SK-MEL-5 (cell line): Measurements from ENCODE around the gene EEF2K. TPM values are rescaled to one million over a fixed set of nuclear protein-coding genes. Genes with fewer than 3 reads are reported as not detected.

Source experiments
- DNase-seq: peaks from one replicate; pipeline ENCODE4 v3.0.0-alpha.2; 2016; ENCODE audit warnings: low read depth, low spot score
- in situ Hi-C: cut with HindIII; loops from 2 replicates; pipeline ENCODE4 v1.10.0; 2016; ENCODE audit warnings: low sequenced_read_pairs, high pct_unique_total_duplicates, low pct_unique_long_range_greater_than_20kb
- total RNA-seq: library from RNA; depleted of rRNA; stranded (reverse); fragments of >200 nt; shearing (Covaris generic); gene quantifications from 2 replicates; pipeline ENCODE4 v1.2.3, GENCODE V29; 2014

Gene EEF2K
- total RNA-seq, 1 experiment from 2014 or later = 18.5 TPM

DNA sequence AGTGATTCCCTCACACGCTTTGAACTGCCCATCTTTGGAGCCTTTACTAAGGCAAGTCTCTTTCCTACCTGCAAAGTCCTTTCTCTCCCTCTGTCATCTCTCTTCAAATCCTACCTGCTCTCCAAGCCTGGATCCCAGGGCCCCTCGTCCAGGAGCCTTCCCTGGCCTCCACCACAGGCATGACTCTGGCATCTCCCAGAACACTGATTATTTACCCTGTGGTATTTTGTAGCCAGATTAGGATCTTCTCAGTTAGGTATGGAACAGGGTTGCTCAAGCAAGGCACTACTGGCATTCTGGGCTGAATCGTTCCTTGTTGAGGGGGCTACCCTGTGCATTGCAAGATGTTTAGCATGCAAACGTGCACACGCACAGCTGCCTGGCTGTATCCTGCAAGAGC lies 59.3 kb downstream of the EEF2K start:
- no peak for DNase-seq
- in situ Hi-C loops = no loop called here

DNA sequence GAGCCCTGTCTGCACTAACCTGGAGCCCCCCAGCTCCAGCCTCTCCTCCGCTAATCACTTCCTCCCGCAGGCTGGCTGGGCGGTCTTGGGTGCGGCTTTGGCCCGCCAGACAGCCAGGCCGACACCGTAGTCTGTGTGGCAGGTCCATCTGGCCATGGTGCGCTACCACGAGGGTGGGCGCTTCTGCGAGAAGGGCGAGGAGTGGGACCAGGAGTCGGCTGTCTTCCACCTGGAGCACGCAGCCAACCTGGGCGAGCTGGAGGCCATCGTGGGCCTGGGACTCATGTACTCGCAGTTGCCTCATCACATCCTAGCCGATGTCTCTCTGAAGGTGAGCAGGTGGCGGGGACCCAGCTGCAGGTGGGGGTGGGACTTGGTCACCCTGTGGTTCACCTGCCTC lies 60.5 kb downstream of the EEF2K start:
- no peak for DNase-seq
- in situ Hi-C loops = no loop called here

DNA sequence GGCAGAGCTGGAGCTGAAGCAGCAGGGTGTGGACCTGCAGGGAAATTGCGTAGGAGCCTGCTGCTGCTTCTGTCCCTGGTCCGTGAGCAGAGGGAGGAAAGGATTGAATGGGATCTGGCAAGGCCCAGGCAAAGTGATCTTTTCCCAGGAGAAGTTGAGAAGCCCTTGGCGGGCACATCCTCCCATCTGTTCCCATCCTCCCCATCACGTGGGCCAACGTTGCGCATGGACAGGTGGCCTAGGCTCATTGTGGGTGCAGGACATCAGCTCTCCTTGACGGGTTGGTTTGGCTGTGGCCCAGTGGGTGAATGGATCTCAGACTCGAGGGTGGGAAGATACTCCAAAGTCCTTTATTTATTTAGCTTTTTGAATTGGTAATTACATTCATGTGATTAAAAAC lies 61.7 kb downstream of the EEF2K start:
- DNase-seq = no peak
- in situ Hi-C loops = no loop called here

DNA sequence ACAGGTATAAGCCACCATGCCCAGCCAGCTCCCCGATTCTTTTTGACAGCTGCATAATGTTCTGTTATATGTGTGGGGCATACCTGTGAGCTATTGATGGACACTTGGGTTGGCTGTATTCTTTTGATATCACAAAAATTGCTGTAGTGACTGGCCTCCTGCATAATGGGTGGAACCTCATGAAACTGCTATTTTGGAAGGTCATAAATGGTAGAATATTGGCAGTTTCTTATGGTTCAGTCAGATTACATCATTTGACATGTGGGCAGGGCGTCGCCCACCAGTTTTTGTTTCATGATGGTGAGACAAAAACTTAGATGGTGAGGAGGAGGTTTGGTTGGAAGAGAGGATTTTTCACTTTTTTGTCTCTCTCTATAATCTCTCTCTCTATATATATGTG lies 64.4 kb downstream of the EEF2K start:
- in situ Hi-C loops = no loop called here
- DNase-seq = no peak

DNA sequence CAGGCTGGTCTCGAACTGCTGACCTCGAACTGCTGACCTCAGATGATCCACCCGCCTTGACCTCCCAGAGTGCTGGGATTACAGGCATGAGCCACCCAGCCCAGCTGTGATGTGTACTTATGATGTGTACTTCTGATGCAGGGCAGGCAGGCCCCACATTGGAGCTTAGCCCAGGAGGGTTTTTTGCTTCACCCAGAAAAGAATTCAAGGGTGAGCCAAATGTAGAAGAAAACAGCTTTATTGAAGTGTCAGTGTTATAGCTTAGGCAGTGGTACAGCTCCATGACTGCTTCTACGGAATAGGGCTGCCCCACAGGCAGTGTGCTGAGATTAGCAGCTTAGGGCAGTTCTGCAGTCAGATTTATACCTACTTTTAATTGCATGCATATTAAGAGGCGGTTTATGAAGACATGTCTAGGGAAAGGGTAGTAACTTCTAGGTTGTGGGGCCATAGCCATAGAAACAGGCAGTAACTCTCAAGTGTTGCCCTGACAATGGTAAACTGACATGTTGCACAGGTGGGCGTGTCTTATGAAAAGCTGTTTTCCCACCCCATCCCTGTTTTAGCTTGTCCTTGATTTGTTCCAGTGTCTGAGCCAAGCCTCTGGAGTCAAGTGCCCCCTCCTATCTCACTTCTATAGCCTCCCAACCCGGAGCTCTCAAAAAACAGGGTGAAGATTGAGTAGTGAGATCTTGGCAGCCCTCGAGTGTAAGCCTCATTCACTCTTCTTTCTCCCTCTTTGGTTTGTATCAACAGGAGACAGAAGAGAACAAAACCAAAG lies 67.0 kb downstream of the EEF2K start:
- no peak for DNase-seq
- in situ Hi-C loops = no loop called here

DNA sequence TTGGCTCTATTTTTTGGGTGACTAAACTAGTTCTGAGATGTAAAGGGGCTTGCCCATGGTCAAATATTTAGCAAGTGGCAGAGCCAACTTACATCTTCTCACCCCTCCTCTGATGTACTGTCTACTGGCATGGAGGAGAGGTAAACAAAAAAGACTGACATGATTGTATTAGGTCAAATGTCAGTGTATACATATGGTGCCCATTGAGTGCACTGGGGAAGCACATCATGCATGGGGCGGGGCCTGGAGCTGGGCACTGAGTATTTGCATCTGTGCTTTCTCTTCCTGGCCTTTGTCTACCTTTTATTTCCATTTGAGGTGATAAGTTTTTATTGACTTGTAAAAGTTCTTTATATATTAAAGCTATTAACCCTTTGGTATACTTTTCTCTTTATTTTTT lies 68.8 kb downstream of the EEF2K start:
- DNase-seq = no peak
- in situ Hi-C loops = no loop called here

DNA sequence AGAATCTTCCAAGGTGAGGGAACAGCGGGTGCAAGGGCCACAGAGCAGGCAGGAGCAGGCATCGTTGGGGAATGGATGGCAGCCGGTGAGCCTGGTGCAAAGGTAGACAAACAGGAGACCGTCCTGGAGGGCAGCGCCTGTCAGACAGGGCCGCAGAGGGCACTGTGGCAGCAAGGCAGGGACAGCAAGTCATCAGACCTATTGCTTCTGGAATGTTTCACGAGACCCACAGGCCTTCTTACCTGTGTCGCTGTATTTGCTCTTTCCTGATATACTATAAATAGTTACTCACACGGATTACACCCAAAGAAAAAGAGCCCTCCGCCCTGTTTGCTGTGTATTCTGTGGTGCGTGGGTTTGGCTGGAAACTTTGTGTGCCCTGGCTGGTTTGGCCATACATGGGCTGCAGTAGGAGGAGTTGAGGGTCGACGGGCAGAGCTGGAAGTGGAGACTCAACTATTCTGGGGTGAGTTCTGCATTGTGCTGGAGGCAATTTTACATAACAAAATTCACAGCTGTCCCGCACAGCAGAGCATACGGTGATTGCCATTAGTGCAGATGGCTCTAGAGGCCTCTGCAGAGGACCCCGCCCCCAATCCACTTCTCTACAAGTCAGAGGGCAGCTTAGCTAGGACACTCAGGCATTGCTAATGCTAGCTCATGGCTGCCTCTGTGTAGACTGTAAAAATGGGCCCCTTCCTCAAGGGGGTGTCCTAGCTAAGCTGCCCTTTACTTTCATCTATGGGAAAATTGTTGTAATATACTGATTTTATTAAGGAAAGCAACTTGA lies 72.6 kb downstream of the EEF2K start:
- in situ Hi-C loops = no loop called here
- no peak for DNase-seq

DNA sequence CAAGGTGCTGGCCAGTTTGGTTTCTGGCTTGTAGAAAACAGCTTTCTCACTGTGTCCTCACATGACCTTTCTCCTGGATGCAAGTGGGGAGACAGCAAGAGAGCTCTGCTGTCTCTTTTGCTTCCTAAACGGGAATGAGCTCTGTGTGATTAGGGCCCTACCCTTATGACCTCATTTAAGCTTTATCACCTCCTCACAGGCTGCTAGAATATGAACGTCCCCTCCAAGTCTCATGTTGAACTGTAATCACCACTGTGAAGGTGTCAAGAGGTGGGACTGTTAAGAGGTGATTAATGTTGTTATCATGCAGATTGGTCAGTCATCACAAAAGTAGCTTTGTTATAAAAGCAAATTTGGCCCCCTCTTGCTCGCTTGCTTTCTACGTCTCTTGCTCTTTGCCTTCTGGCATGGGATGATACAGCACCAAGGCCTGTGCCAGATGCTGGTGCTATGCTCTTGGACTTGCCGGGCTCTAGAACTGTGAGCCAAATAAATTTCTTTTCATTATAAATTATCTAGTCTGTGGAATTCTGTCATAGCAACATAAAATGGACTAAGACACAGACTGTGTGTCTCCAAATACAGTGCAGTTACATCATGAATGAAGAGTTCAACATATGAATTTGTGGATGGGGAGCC lies 76.3 kb downstream of the EEF2K start:
- no peak for DNase-seq
- in situ Hi-C loops = no loop called here

DNA sequence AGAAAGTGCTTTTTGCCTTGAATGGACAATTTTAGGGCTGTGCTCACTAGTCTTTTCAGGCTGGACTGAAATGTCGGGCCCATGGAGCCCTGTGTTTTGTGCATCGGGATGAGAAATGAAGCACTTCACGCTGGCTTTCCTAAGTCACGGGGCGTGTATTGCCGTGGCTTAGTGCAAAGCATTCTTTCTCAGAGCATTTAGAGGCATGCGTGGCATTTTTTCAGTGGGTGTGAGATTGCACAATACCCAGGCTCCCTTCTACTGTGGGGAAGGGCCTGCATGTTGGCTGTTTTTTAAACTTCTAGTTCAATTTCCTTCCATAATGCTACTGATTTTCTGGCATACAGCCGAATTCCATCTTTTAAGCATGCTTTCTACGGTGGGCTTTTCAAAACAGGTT lies 78.6 kb downstream of the EEF2K start:
- DNase-seq = no peak
- in situ Hi-C loops = no loop called here

DNA sequence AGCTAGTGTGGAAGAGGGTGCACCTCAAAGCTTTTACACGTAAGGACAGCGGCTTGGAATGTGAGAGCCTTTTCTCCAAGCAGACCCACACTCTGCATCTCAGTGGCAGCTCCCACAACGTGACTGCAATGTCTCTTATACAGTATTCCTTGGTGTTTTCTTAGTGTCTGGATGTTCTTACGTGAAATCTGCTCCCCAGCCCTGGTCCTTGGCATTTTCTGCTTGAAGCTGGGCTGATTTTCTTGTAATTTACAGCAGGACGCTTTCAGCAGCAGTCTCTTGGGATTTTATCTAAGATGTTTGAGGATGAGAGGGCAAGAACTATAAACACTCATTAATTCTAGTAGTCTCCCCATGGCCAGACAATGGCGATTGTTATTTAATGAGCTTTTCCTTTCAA lies 79.0 kb downstream of the EEF2K start:
- DNase-seq = no peak
- in situ Hi-C loops = no loop called here

DNA sequence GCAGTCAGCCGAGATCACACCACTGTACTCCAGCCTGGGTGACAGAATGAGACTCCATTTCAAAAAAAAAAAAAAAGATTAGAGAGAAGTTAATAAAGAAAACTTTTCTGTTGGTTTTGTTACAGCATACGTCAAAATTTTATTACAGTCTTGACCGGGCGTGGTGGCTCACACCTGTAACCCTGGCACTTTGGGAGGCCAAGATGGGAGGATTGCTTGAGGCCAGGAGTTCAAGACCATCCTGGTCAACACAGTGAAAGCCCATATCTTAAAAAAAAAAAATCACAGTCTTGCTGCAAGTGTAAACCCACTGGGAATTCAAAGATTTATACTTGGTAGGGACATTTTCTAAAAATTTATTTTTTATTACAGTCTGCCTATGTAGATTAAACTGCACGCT lies 84.9 kb downstream of the EEF2K start:
- in situ Hi-C loops = no loop called here
- no peak for DNase-seq

DNA sequence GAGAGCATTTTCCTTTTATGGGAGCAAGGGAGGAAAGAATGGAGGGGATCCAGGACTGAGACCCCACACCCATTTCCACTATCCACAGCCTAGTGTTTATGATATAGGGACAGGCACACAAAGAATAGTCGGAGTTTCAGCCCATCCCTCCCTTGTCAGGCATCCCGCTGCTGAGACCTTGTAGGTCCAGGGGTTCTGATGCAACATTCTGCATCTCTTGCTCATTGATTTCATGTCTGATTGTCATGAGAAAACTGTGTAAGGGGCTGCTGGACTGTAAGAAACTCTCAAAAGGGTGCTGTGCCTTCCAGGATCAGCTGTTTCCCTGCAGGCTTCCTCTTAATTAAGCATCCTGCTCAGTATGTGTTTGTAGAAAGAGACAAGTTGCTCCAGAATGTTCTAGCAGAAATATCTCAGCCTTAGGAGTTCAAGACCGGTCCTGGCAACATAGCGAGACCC lies 85.8 kb downstream of the EEF2K start:
- in situ Hi-C loops = no loop called here
- no peak for DNase-seq

DNA sequence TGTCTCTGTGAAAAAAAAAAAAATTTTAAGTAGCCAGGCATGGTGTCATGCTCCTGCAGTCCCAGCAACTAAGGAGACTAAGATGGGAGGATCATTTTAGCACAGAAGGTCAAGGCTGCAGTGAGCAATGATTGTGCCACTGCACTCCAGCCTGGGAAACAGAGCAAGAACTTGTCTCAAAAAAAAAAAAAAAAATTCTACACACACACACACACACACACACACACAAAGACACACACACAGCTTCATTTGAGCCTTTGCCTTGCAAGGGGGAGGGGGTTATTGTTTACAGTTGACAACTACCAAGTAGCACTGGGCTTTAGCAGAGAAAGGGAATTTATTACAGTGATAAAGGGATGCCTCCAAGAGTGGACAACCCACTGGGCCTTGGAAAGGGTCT lies 86.2 kb downstream of the EEF2K start:
- no peak for DNase-seq
- in situ Hi-C loops = no loop called here

DNA sequence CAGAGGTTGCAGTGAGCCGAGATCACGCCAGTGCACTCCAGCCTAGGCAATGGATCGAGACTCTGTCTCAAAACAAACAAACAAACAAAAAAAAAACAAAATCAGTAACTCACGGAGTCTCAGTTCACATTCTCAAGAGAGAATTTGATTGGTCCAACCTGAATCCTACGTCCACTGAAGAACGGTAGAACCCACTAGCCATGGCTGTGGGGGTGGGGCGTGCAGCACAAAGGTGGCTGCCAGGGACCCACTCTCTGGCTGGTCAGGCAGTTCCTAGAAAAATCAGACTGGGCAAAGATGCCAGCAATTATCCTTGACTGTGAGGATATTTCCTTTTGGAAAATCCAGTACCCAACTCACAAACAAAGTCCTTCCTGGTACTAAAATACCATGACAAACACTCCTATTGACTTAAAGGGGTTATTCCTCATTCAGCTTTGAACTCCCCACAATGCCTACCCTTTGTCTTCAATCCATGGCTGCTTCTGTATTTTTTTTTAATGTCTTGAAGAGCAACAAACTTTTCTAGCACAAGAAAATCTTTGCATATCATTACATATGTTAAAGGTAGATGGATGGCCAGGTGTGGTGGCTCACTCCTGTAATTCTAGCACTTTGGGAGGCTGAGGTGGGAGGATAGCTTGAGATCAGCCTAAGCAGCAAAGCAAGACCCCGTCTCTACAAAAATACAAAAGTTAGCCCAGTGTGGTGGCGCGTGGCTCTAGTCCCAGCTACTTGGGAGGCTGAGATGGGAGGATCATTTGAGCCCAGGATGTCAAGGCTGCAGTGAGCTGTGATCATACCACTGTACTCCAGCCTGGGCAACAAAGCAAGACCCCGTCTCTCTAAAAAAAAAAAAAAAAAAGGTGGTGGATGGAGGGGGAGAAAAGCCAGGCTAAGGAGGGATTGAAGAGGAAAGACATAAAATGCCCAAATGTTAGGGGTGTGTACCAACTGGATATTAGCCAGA lies 87.3 kb downstream of the EEF2K start:
- in situ Hi-C loops = no loop called here
- DNase-seq = no peak

DNA sequence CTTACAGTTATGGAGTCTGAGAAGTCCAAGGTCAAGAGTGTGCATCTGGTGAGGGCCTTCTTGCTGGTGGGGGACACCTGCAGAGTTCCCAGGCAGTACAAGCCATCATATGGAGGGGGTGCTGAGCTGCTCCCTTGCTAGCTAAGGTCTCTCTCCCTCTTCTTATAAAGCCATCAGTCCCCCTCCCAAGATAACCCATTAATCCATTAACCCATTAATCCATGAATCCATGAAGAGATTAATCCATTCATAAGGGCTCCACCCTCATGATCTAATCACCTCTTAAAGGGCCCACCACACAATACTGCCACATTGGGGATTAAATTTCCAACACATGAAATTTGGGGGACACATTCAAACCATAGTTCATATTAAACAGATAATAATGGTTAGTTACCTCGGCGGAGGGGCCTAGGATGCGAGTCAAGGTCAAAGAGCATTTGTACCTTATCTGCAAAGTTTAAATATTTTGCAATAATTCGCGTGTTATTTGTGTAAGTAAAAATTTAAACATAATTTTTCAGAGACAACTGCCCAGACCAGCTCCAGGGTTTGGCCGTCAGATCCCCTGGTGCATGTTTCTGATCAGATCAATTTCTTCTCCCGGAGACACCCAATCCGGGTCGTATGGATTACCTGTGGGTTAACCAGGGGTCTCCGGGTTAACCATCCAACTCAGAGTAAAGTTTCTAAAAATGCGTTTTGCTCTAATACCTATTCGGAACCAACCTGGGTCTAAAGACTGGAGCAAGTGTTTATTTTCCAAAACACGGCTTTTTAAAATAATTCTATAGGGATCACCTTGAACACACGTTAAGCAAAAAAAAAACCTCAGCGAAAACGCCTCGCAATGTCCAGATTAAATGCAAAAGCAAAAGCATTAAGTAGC lies 90.4 kb downstream of the EEF2K start:
- DNase-seq = no peak
- in situ Hi-C loops = no loop called here

DNA sequence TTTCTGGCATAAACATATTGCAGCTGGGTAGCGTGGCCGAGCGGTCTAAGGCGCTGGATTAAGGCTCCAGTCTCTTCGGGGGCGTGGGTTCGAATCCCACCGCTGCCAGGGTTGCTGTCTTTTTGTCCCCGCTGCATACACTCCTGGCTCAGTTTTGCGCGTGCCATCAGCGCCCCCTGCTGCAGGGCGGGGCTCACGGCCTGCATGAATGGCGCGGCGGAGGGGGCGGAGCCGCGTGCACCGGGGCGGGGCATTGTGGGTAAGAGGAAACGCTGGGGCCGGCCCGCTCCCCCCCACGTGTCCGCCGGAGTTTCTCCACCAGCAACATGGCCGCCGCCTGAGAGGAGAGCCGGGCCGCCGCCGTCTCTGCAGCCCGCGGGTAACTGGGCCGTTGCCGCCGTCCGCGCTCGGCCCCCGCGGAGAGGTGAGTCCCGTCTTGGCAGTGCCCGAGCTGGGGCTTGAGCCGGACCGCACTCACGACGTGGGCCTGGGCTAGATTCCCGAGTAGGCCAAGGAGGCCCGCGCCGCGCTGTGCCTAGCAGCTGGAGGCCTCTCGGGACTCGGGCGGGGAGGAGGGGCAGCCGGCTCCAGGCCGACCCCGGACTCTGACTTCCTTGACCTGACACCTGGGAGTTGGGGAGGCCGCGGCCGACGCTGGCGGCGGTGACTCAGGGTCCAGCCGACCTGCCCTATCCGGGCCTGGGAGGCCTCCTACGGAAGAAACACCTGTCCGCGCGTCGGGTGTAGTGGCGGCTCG lies 91.2 kb downstream of the EEF2K start, which contains the start of gene POLR3E:
TSS of gene POLR3E (plus strand) at position 296 of the 757 bp plus-strand sequence. CDS start 5,560 bp downstream, outside the sequence.
- in situ Hi-C loops = no loop called here
- peak; percentile 96 for DNase-seq
